ENCODE results near the gene TIMP4.

TIMP4 gene

DNA sequence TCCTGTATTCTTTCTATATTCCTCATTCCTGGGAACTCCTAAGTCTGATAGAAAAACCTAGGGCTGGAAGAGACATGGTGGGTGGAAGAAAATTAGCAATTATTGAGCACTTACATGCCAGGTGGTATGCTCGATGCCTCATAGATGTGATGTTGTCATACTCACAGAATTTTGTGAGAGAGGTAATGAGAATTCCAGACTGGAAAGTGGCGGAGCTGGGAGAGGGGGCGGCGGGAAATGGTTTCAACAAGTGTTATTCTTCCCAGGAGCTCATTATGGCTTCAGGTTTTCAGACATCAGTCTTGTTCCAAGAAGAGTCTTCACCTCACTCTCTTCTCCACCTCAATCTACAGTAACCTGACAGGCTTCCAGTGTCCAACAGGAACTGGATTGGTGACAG lies 16.2 kb downstream of the TIMP4 start:
- no peak for DNase-seq

DNA sequence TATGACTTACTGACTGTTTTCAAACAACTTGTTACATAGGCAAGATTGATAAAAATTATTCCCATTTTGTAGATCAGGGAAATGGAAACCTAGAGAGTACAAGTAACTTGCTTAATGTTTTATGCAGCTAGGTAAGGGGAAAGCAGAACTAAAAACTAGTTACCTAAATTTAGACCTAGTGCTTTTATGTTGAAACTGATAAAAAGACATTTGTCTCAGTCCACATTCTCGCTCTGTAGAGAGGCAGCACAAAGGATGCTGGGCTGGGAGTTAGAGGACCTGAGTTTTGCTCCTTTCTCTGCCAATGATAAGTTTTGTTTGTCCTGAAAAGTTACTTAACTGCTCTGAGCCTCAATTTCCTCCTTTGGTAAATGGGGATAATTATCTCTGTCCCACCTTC lies 17.4 kb downstream of the TIMP4 start:
- DNase-seq, result no peak

DNA sequence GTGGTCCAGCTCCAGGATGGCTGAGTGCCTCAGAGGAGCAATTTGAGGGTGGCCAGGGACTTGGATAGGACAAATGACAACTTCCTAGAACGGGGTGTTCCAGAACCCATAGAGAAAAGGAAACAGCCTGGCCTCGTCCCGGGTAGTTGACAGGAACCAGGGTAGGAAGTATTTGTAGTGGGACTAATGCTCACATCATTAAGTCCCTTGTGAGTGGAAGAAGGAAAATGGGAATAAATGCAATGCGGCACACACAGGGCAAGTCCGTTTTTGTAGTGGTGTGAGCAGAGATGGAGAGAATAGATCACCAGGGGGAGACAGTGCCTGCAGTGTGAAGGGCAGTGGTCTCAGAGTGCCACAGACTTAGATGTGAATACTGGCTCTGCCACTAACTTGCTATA lies 19.6 kb downstream of the TIMP4 start:
- DNase-seq, result peak; percentile 46

DNA sequence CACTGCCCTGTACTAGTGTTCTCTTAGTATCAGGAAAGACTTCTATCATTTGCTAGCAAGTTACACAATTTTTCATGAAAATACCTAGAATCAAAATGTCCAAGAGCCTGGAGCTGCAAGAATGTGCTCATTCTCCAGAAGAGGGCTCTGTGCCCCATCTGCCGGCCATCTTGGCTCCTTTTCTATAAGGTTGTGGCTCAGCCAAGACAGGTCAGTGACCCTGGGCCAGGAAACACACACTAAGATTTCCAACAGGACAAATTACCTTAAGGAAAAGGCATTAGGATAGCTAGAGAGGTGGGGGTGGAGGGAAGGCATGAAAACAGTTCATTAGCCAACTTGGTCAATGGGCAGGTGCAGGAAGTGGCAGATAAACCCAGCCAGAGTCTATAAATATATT lies 20.7 kb downstream of the TIMP4 start:
- peak; percentile 58 for DNase-seq

DNA sequence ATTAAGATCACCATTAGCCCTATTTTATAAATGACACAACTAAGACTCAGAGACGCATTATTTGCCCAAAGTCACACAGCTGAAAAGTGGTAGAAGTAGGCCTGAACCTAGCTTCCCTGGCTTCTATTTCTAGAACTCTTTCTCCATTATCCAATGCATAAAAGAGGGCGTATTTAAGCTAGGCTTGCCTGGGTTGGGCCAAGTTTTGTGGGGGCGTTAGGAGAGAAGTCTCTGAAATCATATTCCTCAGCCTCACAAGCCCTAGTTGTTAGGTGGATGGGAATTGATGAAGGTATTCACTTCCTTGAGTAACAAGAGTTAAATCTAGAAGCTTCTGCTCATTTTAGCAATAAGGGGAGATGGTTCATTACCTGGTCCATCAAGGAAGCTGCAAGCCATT lies 22.3 kb downstream of the TIMP4 start:
- no peak for DNase-seq

DNA sequence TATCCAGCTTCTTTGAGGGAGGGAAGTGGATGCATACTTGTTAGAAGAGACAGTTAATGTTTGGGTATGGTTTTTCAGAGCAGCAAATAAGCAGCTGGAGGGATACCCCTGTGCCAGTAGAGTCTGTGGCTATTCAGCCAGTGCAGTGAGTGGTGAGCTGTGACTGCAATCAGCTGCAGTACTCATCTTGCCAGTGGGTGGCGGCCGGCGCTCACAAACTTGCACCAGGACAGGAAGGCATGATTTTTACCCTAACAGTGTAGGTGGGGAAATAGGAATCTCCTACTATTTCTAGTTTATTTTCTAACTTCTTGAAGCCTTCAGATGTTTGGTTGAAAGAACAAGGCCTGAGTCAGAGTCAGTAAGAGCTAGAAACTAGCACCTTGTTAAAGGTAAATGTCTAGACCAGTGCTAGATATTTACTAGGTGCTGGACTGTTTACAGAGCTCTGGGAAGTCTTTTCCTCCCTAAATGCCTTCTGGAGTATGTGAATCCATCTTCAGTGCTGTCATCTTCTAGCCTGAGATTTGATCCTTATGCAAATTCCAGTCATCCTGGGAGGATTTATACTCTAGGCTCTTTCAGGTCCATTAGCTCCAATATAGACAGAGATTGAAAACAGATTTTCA lies 23.6 kb downstream of the TIMP4 start:
- peak; percentile 81 for DNase-seq

DNA sequence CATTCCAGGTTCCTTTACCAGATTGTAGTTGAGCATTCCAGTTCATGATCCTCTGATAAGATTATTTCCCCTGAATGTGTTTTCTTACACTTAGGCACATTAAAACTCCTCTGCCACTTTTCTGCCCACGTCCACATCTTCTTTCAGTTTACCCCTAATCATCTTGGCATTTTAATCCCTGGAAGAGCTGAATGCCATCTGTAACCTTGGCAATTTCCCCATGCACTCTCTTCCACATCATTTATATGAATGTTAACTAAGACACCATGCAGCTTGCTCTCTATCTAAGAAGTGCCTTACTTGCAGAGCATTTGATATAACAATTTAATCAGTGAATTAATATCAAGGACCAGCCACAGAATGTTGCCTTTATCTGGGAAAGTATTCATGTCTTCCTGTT lies 25.8 kb downstream of the TIMP4 start:
- no peak for DNase-seq

DNA sequence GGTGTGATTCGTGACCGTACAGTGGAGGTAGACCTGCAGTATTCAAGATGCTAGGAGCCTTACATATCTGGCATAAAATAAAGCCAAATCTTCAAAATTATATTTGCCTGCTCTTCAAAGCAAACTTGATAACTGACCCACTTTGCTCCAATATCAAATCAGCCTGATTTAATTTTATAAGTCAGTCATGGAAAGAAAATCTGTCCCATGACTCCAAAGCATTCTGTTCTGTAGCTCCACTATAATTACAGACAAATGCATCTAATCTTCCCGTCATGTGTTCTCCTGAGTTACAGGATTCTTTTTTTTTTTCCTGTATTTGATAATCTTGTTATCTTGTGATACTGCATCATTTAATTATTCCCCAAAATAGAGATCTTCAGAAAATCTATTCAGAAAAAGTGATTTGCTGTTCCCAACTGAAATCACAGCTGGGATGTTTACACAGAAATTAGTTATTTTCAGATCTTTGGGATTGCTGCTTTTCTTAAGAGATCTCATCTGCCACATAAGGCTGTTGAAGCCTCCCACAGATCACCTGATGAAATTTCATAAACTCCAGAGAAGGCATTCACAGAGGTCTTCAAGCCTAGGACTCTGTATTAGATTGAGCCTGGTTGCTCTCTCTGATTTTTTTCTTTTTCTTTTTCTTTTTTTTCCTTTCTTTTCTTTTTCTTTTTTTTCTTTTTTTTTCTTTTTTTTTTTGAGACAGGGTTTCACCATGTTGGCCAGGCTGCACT lies 27.2 kb downstream of the TIMP4 start:
- no peak for DNase-seq

DNA sequence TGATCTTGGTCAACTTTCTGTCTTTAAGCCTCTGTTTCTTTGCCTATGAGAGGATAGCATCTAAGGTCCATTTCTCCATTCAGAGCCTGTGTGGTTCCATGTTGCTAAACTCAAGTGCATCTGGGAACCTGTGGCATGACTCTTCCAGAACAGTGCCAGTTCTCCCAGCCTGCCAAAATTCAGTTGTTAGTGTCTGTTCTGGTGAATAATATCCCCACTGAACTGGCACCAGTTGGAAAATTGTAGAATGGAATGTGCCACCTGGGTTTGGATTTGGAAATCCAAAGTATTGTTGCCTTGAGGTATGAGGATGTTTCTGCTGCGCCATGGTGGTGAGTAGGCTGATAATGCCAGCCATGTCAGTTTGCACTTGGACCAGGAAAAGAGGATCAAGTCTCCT lies 31.3 kb downstream of the TIMP4 start:
- no peak for DNase-seq

DNA sequence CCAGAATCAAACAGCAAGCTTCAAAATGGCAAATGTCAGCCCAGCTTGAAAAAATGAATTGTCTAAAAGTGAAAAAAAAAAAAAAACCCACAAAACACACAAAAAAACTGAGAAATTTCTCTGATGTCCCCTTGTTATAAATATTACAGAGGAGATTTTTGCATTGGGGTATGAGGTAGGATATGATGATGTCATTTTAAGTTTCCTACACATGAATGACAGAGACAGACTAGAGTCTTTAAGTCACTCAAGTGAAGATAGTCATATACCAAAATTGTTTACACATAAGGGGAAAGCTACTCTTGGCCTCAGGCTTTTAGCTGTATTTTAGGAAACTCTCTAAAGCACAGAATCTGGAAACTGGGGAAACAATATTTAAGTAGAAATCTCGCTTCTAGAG lies 32.9 kb downstream of the TIMP4 start:
- DNase-seq, result no peak

DNA sequence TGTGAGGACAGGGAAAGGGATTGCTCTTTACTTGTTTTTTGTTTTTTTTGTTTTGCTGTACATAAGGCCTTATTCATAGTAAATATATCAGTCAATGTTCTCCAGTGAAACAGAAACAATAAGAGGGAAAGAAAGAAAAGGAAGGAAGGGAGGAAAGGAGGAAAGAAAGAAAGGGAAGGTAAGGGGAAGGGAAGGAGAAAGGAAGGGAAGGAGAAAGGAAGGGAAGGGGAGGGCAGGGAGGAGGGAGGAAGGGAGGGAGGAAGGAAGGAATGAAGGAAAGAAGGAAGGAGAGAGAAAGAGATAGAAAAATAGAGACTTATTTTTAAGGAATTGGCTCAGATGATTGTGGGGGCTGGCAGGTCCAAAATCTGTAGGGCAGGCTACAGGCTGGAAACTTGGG lies 37.2 kb downstream of the TIMP4 start:
- no peak for DNase-seq

DNA sequence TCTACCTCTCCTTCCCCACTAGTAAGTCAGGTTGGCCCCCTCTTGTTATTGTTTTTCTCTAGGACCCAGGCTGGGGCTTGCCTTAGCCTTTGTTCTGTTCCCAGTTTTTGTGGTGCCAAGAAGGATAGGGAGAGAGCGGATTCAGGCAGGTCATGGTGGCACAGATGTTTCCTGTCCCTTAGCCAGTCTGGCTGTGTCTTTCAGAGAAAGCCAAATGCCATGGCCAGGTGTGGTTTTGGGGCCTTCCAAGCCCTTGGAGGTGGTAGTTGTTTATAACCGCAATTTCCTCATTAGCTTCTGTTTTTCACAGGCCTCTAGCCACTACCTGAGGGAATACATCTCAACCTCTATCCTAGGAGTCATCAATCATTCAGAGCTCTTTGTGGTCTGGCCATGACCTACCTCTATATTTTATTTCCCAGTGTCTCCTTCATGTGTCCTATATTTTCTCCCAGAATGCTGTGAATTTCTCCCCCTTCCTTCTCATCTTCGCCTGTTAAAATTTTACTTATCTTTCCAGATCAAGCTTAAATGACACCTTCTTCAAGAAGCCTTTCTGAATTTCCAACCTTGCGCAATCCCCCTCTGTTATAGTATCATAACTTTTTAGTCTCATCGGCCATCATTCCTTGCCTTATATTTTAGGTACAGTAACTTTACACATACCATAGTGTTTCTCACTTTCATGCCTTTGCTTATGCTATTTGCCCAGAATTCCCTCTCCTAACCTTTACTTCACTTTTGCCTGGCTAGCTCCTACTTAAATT lies 38.2 kb downstream of the TIMP4 start:
- DNase-seq, result no peak

DNA sequence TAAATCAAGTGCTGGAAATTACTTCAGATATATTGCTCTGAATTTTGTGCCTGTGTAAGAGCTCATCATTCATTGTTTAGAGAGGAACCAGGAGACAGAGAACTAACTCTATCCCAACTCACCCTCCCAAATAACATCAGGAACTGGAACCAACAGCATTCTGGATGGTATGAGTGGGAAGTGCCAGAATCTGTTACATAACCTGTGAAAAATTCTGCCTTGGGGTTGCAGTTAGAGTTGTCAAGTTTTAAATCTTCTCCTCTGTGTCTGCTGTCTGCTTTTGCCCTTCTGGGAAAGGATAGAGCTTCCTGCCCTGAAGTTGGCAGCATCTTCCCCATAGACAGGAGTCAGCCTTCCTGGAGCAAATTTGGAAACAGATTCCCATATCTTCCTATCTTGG lies 41.2 kb downstream of the TIMP4 start:
- DNase-seq, result no peak

DNA sequence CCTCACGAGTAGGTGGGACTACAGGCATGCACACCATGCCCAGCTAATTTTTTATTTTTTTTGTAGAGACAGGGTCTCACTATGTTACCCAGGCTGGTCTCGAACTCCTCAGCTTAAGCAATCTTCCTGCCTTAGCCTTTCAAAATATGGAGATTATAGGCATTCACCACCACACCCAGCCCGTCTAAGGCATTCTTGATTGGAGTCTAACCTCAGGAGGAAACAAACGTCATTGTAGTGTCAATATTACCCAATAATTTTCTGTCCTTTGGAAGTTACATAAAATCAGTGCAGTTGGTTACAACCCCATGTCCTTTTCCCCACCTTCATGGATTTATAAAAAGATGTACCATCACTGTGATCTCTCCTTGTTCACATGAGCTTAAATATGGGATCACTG lies 41.8 kb downstream of the TIMP4 start:
- DNase-seq, result no peak

DNA sequence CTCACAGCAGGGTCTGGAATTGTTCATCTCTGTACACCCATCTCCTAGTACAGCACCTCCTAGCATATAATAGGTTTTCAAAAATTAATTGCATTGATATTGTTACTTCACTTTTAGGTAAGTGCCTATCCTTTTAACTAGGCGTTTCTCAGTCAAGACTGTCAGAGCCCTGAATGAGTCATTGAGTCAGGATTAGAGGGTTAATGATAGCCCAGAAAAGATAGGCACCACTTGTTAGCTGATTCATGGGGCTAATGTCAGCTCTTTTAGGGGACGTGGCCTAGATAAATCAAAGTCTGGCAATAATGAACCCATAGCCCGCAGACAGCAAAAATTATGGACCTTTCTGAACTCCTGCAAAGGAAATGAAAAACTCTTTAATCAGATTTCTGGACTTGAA lies 42.9 kb downstream of the TIMP4 start:
- no peak for DNase-seq

DNA sequence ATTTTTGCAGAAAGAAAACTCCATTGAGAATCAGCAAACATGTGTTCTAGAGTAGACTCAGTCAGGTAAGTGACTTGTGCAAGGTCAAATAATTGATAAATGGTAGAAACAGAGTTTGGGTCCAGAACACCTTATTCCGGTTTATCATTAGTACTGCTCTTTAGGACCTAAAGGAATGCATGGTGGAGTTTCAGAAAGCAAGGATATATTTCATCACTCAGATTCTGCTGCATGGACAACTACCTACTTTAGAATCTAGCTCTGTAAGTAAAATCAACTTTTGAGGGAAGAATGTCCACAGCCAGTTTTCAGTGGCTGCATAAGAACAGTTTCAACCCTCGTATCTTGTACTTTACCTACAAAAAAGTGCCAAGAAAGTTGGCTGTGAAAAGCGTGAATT lies 43.6 kb downstream of the TIMP4 start:
- DNase-seq, result no peak

DNA sequence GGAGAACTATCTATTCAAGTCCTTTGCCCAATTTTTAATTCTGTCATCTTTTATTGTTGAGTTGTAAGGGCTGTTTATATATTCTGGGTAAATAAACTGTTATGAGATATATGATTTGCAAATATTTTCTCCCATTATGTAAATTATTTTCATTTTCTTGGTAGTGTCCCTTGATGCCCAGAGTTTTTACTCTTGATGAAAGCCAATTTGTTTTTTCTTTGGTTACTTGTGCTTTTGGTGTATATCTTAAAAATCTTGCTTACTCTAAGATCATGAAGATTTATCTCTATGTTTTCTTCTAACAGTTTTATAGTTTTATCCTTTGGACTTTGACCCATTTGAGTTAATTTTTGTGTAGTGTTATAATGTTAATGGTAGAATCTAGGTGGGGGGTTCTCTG lies 44.5 kb downstream of the TIMP4 start:
- no peak for DNase-seq

DNA sequence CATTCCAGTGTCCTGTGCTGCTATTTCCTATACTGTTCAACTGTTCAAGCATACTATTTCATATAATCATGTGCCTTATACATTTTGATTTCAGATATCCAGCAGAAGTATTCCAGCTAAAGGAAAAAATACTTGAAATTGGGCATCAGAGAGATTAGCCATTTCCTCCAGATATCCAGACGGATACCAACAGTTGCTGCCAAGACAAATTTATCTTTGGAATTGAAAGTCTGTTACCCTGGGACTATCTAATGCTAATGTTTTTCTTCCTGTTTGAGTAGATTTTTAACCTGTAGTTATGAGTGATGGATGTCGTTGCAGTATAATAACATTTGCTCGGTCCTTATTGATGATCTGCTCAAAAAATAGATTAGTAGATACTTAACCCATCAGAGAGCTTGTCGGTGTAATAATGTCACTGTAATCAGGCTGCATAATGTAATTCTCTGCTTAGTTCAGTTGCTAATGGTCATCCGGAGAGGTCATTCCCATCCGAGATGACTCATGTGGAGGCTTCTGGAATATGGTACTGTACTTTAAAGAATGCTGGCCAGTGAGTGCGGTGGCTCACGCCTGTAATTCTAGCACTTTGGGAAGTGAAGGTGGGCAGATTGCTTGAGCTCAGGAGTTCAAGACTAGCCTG lies 51.5 kb downstream of the TIMP4 start:
- DNase-seq, result no peak

Measured in activated CD4-positive, alpha-beta T cell treated with anti-CD3 and anti-CD28 coated beads, Interleukin-2, Interleukin-6, amounts not matched to agents 100 ng/mL and 50 ng/mL, durations not matched to agents 16 hours and 8 hours (primary cell).